Right cardiac atrium (tissue), 5 donors: Measurements from ENCODE around the gene AOC1. TPM values are rescaled to one million over a fixed set of nuclear protein-coding genes. Genes with fewer than 3 reads are reported as not detected.

ENCODE experiments used
- ATAC-seq, 2 donors: fragments of 200-7000 bp; cut with Tn5 transposase; one replicate each; pipeline versions ENCODE4 v1.8.0 to v1.9.1; 2020; ENCODE audit warnings: moderate library complexity in 2 of 2, mild to moderate bottlenecking in 1 of 2
- DNase-seq, 3 donors: peaks; one replicate each; pipeline ENCODE4 v3.0.0-alpha.2; 2020
- H3K27ac ChIP-seq: one replicate; pipeline ENCODE4 v1.5.1; 2013; ENCODE audit warnings: mild to moderate bottlenecking, low read length, control low read depth, moderate library complexity
- H3K27me3 ChIP-seq: one replicate; pipeline ENCODE4 v1.6.1; 2013; ENCODE audit not compliant: control insufficient read depth, insufficient read depth
- H3K4me1 ChIP-seq: one replicate; pipeline ENCODE4 v1.6.1; 2013; ENCODE audit warnings: low read length; ENCODE audit not compliant: control insufficient read depth, insufficient read depth
- H3K4me3 ChIP-seq: one replicate; pipeline ENCODE4 v1.5.1; 2013; ENCODE audit warnings: low read length, control low read depth
- H3K9me3 ChIP-seq: one replicate; pipeline ENCODE4 v1.6.1; 2013; ENCODE audit warnings: low read length; ENCODE audit not compliant: control insufficient read depth
- WGBS: extraction: QIAGEN DNeasy Blood & Tissue Kit; methylation state at CpG from one replicate; pipeline ENCODE4 v1.1.7; 2013; 5-methylcytosine and 5-hydroxymethylcytosine counted together
- intact Hi-C, 4 donors: fragments of 100-400 bp; cut with DNase I; formaldehyde crosslinking; loops; one replicate each; pipeline versions ENCODE4 v1.11.0 to v1.14.0; 2022 to 2023
- polyA plus RNA-seq: library from polyadenylated mRNA; stranded (reverse); fragments of 200-250 nt; gene quantifications from one replicate; pipeline ENCODE4 v1.2.3, GENCODE V29; 2013
- total RNA-seq, 4 donors: library from RNA; stranded (reverse); fragmentation: NEBNext Ultra II Directional; extraction: Animal tissue kit (Norgen Biotek cat#: 25700); gene quantifications; one replicate each; pipeline ENCODE4 v1.2.1, GENCODE V29; 2021
- donor health status: healthy with polysubstance abuse.
- donor health status: DM: no; HTN: yes; CAD: no.
- donor health status: DM: no; HTN: no; CAD: no.
- donor health status: DM: no; HTN: yes; CAD: no; lungs with severe emphysema.
- donor health status: DM: yes; HTN: yes; CAD: no.

AOC1 gene
- total and polyA plus RNA-seq, 5 donors: 0.17 to 0.40 TPM; not detected in 3

GRCh38 chr7:150860978-150861295 lies 8.6 kb downstream of the AOC1 start:
- H3K27me3 ChIP-seq: no peaks in the 10 kb centered on the region
- no peak overlapping the region for H3K27ac ChIP-seq
- WGBS: 57% methylated on average over 9 of the region's 9 CpGs
- intact Hi-C loops: loop anchor here in 1 of 4 donors (10.0 kb wide), 1 partner anchor 64 kb away; no protein-coding TSS in a partner anchor
- no peak for ATAC-seq
- no peak overlapping the region for H3K4me3 ChIP-seq
- no peaks in the 10 kb centered on the region for H3K9me3 ChIP-seq
- DNase-seq: no peak
- H3K4me1 ChIP-seq: no peaks in the 10 kb centered on the region

DNA sequence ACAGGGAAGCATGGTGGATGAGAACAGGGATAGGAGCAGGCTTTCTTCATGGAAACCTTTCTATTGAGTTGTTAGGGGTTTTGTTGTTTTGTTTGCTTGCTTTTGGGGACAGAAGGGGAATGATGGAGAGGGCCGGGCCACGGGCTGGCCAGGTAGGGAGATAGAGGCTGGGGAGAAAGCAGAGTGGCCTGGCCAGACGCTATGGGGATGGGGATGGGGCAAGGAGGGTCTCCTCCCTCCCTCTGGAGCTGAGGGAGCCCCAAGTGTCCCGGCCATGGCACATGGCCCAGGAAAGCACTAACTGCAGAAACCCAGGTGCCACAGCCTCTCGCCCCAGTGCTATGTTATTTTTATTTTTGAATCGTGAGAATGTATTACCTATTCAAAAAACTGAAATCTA lies 10.0 kb downstream of the AOC1 start:
- Histone ChIP-seq H3K4me3 (no peak overlapping the region), H3K4me1 (no peaks in the 10 kb centered on the region), H3K27ac (no peak overlapping the region), H3K9me3 (no peaks in the 10 kb centered on the region), H3K27me3 (no peaks in the 10 kb centered on the region)
- DNase-seq (no peak), ATAC-seq (no peak)
- intact Hi-C loops: loop anchor here in 1 of 4 donors (10.0 kb wide), 1 partner anchor 62 kb away; no protein-coding TSS in a partner anchor
- 77% methylated on average over 6 of the region's 6 CpGs for WGBS

DNA sequence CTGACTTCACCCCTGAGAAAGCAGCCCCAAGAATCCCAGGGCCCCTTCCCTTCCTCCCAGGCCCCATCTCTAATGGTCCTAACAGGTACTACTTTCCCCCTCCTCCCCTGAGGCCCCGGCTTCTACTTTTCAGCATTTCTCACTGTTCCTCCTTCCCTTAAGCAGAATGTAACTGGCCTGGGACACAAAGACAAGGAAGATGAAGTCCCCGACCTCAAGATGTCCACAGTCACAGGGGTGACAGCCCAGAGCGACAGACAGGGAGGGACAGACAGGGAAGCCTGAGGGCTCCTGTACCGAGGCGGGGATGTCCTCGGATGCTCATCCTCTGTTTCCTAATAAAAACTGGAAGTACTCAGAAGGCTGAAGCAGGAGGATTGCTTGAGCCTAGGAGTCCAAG lies 11.6 kb downstream of the AOC1 start:
- H3K9me3 ChIP-seq: no peaks in the 10 kb centered on the region
- H3K4me1 ChIP-seq: no peaks in the 10 kb centered on the region
- intact Hi-C loops: loop anchor here in 1 of 4 donors (10.0 kb wide), 1 partner anchor 61 kb away; no protein-coding TSS in a partner anchor
- H3K4me3 ChIP-seq: no peak overlapping the region
- no peaks in the 10 kb centered on the region for H3K27me3 ChIP-seq
- H3K27ac ChIP-seq: no peak overlapping the region
- ATAC-seq (no peak), DNase-seq (no peak)
- WGBS: 78% methylated on average over 6 of the region's 6 CpGs

DNA sequence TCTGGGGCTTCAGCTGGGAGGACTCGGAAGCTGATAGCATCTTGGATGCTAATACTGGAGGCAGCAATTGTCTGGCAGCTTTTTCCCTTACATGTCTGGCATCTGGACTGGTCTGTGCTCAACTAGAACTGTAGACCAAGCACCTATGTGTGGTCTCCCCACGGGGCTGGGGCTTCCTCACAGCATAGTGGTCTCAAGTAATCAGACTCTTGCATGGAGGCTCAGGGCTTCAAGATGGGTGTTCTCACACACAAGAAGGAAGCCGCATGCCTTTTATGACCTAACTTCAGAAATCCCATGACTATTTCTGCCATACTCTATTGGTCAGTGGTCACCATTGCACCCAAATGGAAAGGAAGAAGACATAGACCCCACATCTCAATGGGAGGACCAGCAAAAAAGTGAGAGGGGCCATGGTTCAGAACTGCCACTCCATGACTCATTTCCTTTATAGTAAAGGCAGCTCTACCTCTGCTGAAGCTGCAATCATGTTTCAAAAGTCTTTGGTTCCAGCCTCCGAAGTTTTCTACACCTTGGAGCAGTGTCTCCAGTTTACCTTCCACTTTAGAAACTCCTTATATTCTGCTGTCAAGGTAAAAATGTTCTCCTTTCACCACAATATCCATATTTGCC lies 14.7 kb downstream of the AOC1 start:
- DNase-seq (no peak), ATAC-seq (no peak)
- intact Hi-C loops: loop anchor here in 1 of 4 donors (10.0 kb wide), 1 partner anchor 58 kb away; no protein-coding TSS in a partner anchor
- no peaks in the 10 kb centered on the region for H3K27me3 ChIP-seq
- H3K27ac ChIP-seq: no peak overlapping the region
- no peaks in the 10 kb centered on the region for H3K9me3 ChIP-seq
- 77% methylated on average over 4 of the region's 4 CpGs for WGBS
- H3K4me1 ChIP-seq: no peaks in the 10 kb centered on the region
- H3K4me3 ChIP-seq: no peak overlapping the region

GRCh38 chr7:150867605-150868004 lies 15.3 kb downstream of the AOC1 start:
- Histone ChIP-seq H3K4me1 (no peaks in the 10 kb centered on the region), H3K27ac (no peak overlapping the region), H3K4me3 (no peak overlapping the region), H3K9me3 (no peaks in the 10 kb centered on the region), H3K27me3 (no peaks in the 10 kb centered on the region)
- 90% methylated on average over 7 of the region's 7 CpGs for WGBS
- no peak for DNase-seq
- intact Hi-C loops: loop anchor here in 1 of 4 donors (10.0 kb wide), 1 partner anchor 57 kb away; no protein-coding TSS in a partner anchor
- no peak for ATAC-seq

- WGBS: 76% methylated on average over 2 of the region's 2 CpGs
- intact Hi-C loops: loop anchor here in 1 of 4 donors (10.0 kb wide), 1 partner anchor 55 kb away; no protein-coding TSS in a partner anchor
- Histone ChIP-seq H3K4me1 (no peaks in the 10 kb centered on the region), H3K27ac (no peak overlapping the region), H3K9me3 (no peaks in the 10 kb centered on the region), H3K4me3 (no peak overlapping the region), H3K27me3 (no peaks in the 10 kb centered on the region)
- DNase-seq (no peak), ATAC-seq (no peak)
Observed at GRCh38 chr7:150869467-150869866, 17.1 kb downstream of the AOC1 start.

DNA sequence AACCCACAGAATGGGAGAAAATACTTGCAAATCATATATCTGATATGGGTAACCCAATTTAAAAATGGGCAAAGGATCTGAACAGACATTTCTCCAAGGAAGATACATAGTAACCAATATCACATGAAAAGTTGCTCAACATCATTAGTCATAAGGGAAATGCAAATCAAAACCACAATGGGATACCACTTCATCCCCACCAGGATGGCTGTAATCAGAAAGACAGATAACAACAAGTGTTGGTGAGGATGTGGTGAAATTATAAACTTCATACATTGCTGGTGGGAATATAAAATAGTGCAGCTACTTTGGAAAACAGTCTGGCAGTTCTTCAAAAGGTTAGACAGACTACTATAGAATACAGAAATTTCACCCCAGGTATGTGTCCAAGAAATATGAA lies 19.3 kb downstream of the AOC1 start:
- no peak overlapping the region for H3K4me3 ChIP-seq
- no peak overlapping the region for H3K27ac ChIP-seq
- no peaks in the 10 kb centered on the region for H3K9me3 ChIP-seq
- DNase-seq: no peak
- intact Hi-C loops: no loop called here
- no peaks in the 10 kb centered on the region for H3K27me3 ChIP-seq
- no peaks in the 10 kb centered on the region for H3K4me1 ChIP-seq
- ATAC-seq: no peak

- Histone ChIP-seq H3K9me3 (no peaks in the 10 kb centered on the region), H3K27ac (no peak overlapping the region), H3K4me1 (no peaks in the 10 kb centered on the region), H3K4me3 (no peak overlapping the region), H3K27me3 (no peaks in the 10 kb centered on the region)
- ATAC-seq (no peak), DNase-seq (no peak)
- WGBS: 87% methylated on average over 8 of the region's 8 CpGs
- intact Hi-C loops: loop anchor here in 3 of 4 donors (5.0 kb wide), 2 partner anchors 92 to 97 kb away; no protein-coding TSS in a partner anchor
Observed at GRCh38 chr7:150874401-150875198, 22.3 kb downstream of the AOC1 start.

- DNase-seq (no peak), ATAC-seq (no peak)
- no peaks in the 10 kb centered on the region for H3K27me3 ChIP-seq
- H3K4me3 ChIP-seq: no peak overlapping the region
- intact Hi-C loops: loop anchor here (2.0 to 5.0 kb wide), 3 partner anchors 93 to 98 kb away; no protein-coding TSS in a partner anchor
- H3K9me3 ChIP-seq: no peaks in the 10 kb centered on the region
- no peaks in the 10 kb centered on the region for H3K4me1 ChIP-seq
- whole genome bisulfite sequencing: 75% methylated on average over 4 of the region's 4 CpGs
- H3K27ac ChIP-seq: no peak overlapping the region
Observed at GRCh38 chr7:150875791-150876190, 23.5 kb downstream of the AOC1 start.

DNA sequence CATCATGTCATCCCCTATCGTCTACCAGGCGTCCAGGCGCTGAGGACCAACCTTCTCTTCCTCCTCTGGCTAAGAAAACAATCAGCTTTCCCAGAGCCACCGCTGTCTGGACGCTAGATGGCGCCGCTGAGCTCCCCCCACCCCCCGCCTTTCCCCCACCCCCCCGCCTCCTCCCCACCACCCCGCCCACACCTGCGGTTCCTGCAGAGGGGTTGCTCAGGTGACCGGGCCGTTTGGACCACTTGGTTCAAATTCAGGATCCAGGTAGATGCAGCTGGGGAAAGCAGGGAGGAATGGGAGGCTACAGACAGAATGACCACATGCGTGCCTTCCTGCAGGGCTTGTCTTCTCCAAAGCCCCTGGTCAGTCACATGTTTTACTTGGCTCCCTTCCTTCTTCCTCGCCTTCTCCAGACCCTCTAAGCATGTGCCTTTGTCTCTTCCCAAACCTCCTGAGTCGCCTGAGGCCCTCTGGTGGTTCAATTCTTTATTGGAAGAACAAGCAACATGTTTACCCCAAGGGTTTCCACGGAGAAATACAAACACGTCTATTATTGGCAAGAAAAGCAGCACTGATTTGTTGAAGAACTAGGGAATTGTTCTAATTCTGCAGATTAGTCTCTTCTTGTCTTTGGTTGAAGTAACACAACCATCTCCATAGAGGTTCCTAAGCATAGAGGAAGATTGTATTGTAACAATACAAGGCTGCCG lies 24.7 kb downstream of the AOC1 start:
- Histone ChIP-seq H3K4me3 (no peak overlapping the region), H3K4me1 (no peaks in the 10 kb centered on the region), H3K9me3 (no peaks in the 10 kb centered on the region), H3K27ac (no peak overlapping the region), H3K27me3 (no peaks in the 10 kb centered on the region)
- peak; percentile 89 to 94 for ATAC-seq
- peak; percentile 59 to 76 (median 76) for DNase-seq
- intact Hi-C loops: loop anchor here (2.0 to 5.0 kb wide), 3 partner anchors 95 to 100 kb away; no protein-coding TSS in a partner anchor
- WGBS: 4% methylated on average over 19 of the region's 19 CpGs
